HEK293T (cell line): ENCODE measurements around the gene DDN.

Experiments used
- BHLHE40 ChIP-seq: fragments of 450-650 bp; IDR thresholded peaks from 2 replicates; pipeline ENCODE4 v1.6.1; 2016; ENCODE audit warnings: mild to moderate bottlenecking, moderate library complexity, borderline replicate concordance
- FOXM1 ChIP-seq: fragments of 450-650 bp; IDR thresholded peaks from 2 replicates; pipeline ENCODE4 v1.6.1; 2017; ENCODE audit warnings: mild to moderate bottlenecking, borderline replicate concordance

DNA sequence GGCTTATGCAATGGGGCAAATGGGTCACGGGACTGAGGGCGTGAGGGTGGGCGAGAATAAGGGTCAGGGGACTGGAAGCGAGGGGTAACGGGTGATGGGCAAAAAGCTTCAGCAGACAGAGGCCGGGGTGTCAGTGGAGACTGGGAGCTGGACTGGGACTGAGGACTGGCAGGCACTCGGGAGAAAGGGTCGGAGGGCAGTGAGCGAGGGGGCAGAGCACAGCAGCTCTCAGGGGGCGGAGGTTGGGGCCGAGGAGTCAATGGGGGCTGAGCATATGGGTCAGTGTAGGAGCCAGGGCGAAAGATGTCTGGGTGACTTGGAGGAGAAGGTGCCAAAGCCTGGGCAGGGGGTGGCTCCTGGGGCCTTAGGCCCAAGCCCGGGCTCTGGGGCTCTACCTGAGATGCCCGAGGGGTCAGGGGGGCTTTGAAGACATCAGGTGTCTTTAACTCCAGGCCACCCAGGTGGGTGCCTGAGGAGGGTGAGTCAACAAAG lies 41.2 kb upstream of the DDN start:
- TF ChIP-seq FOXM1 = no peak
- TF ChIP-seq BHLHE40 = no peak
